Esophagus squamous epithelium (tissue), 4 donors: ENCODE measurements around the gene AMN.

Experiments used
- POLR2A ChIP-seq, 4 donors: fragments of 450-650 bp; IDR thresholded peaks; one replicate each; pipeline ENCODE4 v1.6.1; 2017; ENCODE audit warnings: antibody characterized with exemption in 4 of 4, mild to moderate bottlenecking in 4 of 4, moderate library complexity in 3 of 4
- TF ChIP-seq, protein P1 (sequence below), 6 experiments: fragments of 450-650 bp in 4 of 6; fragments of 200-600 bp in 2 of 6; sonication (generic) in 2 of 6; IDR thresholded peaks; one replicate each; pipeline ENCODE4 v1.5.1; 2016 to 2019; ENCODE audit warnings: antibody characterized with exemption in 6 of 6, mild to moderate bottlenecking in 4 of 6, moderate library complexity in 4 of 6

DNA sequence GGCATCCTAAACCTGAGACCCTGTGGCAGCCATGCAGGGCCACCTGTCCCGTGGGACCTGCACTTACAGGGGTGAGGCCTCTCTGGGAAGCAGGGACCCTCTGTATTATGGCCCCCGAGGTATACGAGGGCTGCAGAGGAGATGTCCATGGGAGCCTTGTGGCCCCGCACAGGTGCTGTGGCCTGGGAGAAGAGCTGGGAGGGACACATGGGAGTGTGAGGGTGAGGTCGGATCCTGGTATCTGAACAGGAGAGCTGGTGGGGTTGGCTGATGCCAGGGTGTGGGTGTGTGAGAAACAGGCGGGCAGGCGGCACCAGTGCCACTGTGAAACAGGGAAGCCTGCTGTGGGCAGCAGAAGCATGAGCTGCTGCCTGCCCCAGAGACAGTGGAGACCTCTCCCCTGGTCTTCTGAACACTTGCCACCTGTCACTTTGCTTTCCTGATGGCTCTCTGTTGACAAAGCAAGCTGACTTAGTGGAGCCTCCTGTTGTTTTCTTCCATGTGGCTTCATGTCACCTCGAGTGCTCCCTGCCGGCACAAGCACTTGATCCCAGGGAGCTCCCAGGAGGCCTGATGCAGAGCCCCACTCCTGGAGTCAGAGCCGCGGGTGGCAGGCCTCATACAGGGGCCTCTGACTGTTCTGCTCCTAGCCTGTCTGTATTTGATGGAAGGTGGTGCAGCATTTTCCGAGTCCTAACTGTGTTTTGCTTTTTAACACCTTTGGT, 19.8 kb upstream of the AMN start:
- TF ChIP-seq, protein P1, sequence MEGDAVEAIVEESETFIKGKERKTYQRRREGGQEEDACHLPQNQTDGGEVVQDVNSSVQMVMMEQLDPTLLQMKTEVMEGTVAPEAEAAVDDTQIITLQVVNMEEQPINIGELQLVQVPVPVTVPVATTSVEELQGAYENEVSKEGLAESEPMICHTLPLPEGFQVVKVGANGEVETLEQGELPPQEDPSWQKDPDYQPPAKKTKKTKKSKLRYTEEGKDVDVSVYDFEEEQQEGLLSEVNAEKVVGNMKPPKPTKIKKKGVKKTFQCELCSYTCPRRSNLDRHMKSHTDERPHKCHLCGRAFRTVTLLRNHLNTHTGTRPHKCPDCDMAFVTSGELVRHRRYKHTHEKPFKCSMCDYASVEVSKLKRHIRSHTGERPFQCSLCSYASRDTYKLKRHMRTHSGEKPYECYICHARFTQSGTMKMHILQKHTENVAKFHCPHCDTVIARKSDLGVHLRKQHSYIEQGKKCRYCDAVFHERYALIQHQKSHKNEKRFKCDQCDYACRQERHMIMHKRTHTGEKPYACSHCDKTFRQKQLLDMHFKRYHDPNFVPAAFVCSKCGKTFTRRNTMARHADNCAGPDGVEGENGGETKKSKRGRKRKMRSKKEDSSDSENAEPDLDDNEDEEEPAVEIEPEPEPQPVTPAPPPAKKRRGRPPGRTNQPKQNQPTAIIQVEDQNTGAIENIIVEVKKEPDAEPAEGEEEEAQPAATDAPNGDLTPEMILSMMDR (IDR thresholded peaks at IDR 0.05), result no peak
- no peak for TF ChIP-seq POLR2A (IDR thresholded peaks at IDR 0.05)
